GM23338 (cell line): ENCODE results near the gene TECR. TPM values are rescaled to one million over a fixed set of nuclear protein-coding genes. Genes with fewer than 3 reads are reported as not detected.

ENCODE experiments used
- ATAC-seq: fragments of 200-7000 bp; cut with Tn5 transposase; 3 replicates; pipeline ENCODE4 v1.9.1; 2020
- DNase-seq: peaks from one replicate; pipeline ENCODE4 v3.0.0-alpha.2; 2015; ENCODE audit warnings: low spot score
- H2AFZ ChIP-seq: fragments of 200-600 bp; sonication (generic); 2 replicates; pipeline ENCODE4 v1.8.0; 2016; ENCODE audit warnings: antibody characterized with exemption, mild to moderate bottlenecking, moderate library complexity
- H3F3A ChIP-seq: fragments of 200-600 bp; sonication (generic); replicated peaks from 2 replicates; pipeline ENCODE4 v1.8.0; 2017; ENCODE audit warnings: antibody characterized with exemption, mixed run types, low read depth
- H3K27ac ChIP-seq: fragments of 200-600 bp; sonication (generic); 2 replicates; pipeline ENCODE4 v1.6.1; 2016; ENCODE audit warnings: low read depth
- H3K27me3 ChIP-seq: fragments of 200-600 bp; sonication (generic); 2 replicates; pipeline ENCODE4 v1.8.0; 2016; ENCODE audit warnings: mild to moderate bottlenecking, mixed run types, moderate library complexity; ENCODE audit not compliant: insufficient read depth
- H3K36me3 ChIP-seq: fragments of 200-600 bp; sonication (generic); 2 replicates; pipeline ENCODE4 v1.8.0; 2016; ENCODE audit warnings: mild to moderate bottlenecking; ENCODE audit not compliant: insufficient read depth
- H3K4me1 ChIP-seq: fragments of 200-600 bp; sonication (generic); 2 replicates; pipeline ENCODE4 v1.8.0; 2016; ENCODE audit warnings: mild to moderate bottlenecking, moderate library complexity; ENCODE audit not compliant: insufficient read depth
- H3K4me2 ChIP-seq: fragments of 200-600 bp; sonication (generic); 2 replicates; pipeline ENCODE4 v1.7.1; 2017; ENCODE audit warnings: mixed run types
- H3K4me3 ChIP-seq: fragments of 200-600 bp; sonication (generic); 2 replicates; pipeline ENCODE4 v1.6.1; 2016; ENCODE audit warnings: mixed run types
- H3K79me2 ChIP-seq: fragments of 200-600 bp; sonication (generic); replicated peaks from 2 replicates; pipeline ENCODE4 v1.8.0; 2017; ENCODE audit warnings: mild to moderate bottlenecking; ENCODE audit not compliant: insufficient read depth
- H3K9me2 ChIP-seq: fragments of 200-600 bp; sonication (generic); 2 replicates; pipeline ENCODE4 v1.8.0; 2017; ENCODE audit not compliant: insufficient read depth
- H4K20me1 ChIP-seq: fragments of 200-600 bp; sonication (generic); replicated peaks from 2 replicates; pipeline ENCODE4 v1.8.0; 2017; ENCODE audit warnings: mild to moderate bottlenecking; ENCODE audit not compliant: insufficient read depth
- H3K27ac Mint-ChIP-seq: 2 replicates; pipeline ENCODE4 v1.8.0; 2020; ENCODE audit warnings: inconsistent platforms, mild to moderate bottlenecking, moderate library complexity, mixed read lengths
- H3K27me3 Mint-ChIP-seq: 3 replicates; pipeline ENCODE4 v1.8.0; 2022; ENCODE audit warnings: low read depth, mild to moderate bottlenecking, moderate library complexity, mixed read lengths, inconsistent platforms; ENCODE audit not compliant: insufficient read depth, poor library complexity
- H3K36me3 Mint-ChIP-seq: 3 replicates; pipeline ENCODE4 v1.8.0; 2021; ENCODE audit warnings: low read depth, mild to moderate bottlenecking, inconsistent platforms, moderate library complexity, mixed read lengths
- H3K4me1 Mint-ChIP-seq: 3 replicates; pipeline ENCODE4 v1.8.0; 2020; ENCODE audit warnings: mild to moderate bottlenecking, inconsistent platforms, mixed read lengths
- H3K4me3 Mint-ChIP-seq: 3 replicates; pipeline ENCODE4 v1.8.0; 2021; ENCODE audit warnings: moderate library complexity, mild to moderate bottlenecking, inconsistent platforms, mixed read lengths
- H3K9me3 Mint-ChIP-seq: 3 replicates; pipeline ENCODE4 v1.8.0; 2020; ENCODE audit warnings: moderate library complexity, mild to moderate bottlenecking, inconsistent platforms, mixed read lengths
- CREB1 ChIP-seq: fragments of 250-450 bp; sonication (Bioruptor Pico); IDR thresholded peaks from 2 replicates; pipeline ENCODE4 v1.5.0; 2020; ENCODE audit warnings: low read depth, mild to moderate bottlenecking, moderate library complexity
- CTCF ChIP-seq, 2 experiments: fragments of 200-600 bp in 1 of 2; sonication (generic) in 1 of 2; conservative IDR thresholded peaks; 2 replicates each; pipeline versions ENCODE4 v1.5.1 to v1.6.1; 2016 to 2017; ENCODE audit warnings: antibody characterized with exemption in 2 of 2, low read depth in 2 of 2, mild to moderate bottlenecking in 2 of 2, moderate library complexity in 1 of 2
- EZH2 ChIP-seq: fragments of 200-600 bp; sonication (generic); IDR thresholded peaks from one replicate; pipeline ENCODE4 v1.8.0; 2017; ENCODE audit warnings: antibody characterized with exemption, mild to moderate bottlenecking, low read depth; ENCODE audit not compliant: unreplicated experiment
- JUNB ChIP-seq: IDR thresholded peaks from one replicate; pipeline ENCODE4 v1.6.1; 2016; ENCODE audit warnings: antibody characterized with exemption; ENCODE audit not compliant: unreplicated experiment
- NANOG ChIP-seq: IDR thresholded peaks from 2 replicates; pipeline ENCODE4 v1.6.1; 2016; ENCODE audit warnings: antibody characterized with exemption, borderline replicate concordance
- POLR2AphosphoS5 ChIP-seq: IDR thresholded peaks from 2 replicates; pipeline ENCODE4 v1.6.1; 2016; ENCODE audit warnings: antibody characterized with exemption, low read depth
- REST ChIP-seq: IDR thresholded peaks from one replicate; pipeline ENCODE4 v1.6.1; 2018; ENCODE audit warnings: antibody characterized with exemption; ENCODE audit not compliant: unreplicated experiment
- STAT1 ChIP-seq: IDR thresholded peaks from one replicate; pipeline ENCODE4 v1.6.1; 2016; ENCODE audit warnings: antibody characterized with exemption; ENCODE audit not compliant: unreplicated experiment
- ZNF114 ChIP-seq: fragments of 250-450 bp; sonication (Bioruptor Pico); IDR thresholded peaks from 2 replicates; pipeline ENCODE4 v1.5.0; 2020; ENCODE audit warnings: mild to moderate bottlenecking, moderate library complexity
- ZNF331 ChIP-seq: fragments of 250-450 bp; sonication (Bioruptor Pico); IDR thresholded peaks from 2 replicates; pipeline ENCODE4 v1.5.0; 2020; ENCODE audit warnings: low read depth, mild to moderate bottlenecking, moderate library complexity
- polyA plus RNA-seq: library from polyadenylated mRNA; unstranded; fragments of >200 nt; fragmentation: Nextera tagmentation; extraction: Ambion mirVana; gene quantifications from 2 replicates; pipeline ENCODE4 v1.2.1, GENCODE V29; 2016
- total RNA-seq: library from RNA; depleted of rRNA; stranded (reverse); fragments of >200 nt; shearing (Covaris generic); gene quantifications from 2 replicates; pipeline ENCODE4 v1.2.3, GENCODE V29; 2014
- TF ChIP-seq, protein P1 (sequence below): fragments of 250-450 bp; sonication (Bioruptor Pico); IDR thresholded peaks from 2 replicates; pipeline ENCODE4 v1.5.0; 2020; ENCODE audit warnings: mild to moderate bottlenecking, moderate library complexity
- TF ChIP-seq, protein P2 (sequence below): IDR thresholded peaks from 2 replicates; pipeline ENCODE4 v1.6.1; 2016; ENCODE audit warnings: antibody characterized with exemption

TECR gene
- total and polyA plus RNA-seq, 2 experiments from 2014 or later, result 107 to 268 TPM

- H3K9me3 Mint-ChIP-seq, result no peaks in the 10 kb centered on the region
- no peak overlapping the region for H2AFZ ChIP-seq
- TF ChIP-seq ZNF114 (CRISPR knock-in tag) (no peak), EZH2 (no peak), REST (no peak), POLR2AphosphoS5 (no peak), NANOG (no peak), STAT1 (no peak), CREB1 (no peak), JUNB (no peak), CTCF (conservative IDR thresholded peaks at IDR 0.05; ENCODE audit: low read depth in 2 of 2) (no peak), ZNF331 (CRISPR knock-in tag) (no peak)
- TF ChIP-seq, protein P1, sequence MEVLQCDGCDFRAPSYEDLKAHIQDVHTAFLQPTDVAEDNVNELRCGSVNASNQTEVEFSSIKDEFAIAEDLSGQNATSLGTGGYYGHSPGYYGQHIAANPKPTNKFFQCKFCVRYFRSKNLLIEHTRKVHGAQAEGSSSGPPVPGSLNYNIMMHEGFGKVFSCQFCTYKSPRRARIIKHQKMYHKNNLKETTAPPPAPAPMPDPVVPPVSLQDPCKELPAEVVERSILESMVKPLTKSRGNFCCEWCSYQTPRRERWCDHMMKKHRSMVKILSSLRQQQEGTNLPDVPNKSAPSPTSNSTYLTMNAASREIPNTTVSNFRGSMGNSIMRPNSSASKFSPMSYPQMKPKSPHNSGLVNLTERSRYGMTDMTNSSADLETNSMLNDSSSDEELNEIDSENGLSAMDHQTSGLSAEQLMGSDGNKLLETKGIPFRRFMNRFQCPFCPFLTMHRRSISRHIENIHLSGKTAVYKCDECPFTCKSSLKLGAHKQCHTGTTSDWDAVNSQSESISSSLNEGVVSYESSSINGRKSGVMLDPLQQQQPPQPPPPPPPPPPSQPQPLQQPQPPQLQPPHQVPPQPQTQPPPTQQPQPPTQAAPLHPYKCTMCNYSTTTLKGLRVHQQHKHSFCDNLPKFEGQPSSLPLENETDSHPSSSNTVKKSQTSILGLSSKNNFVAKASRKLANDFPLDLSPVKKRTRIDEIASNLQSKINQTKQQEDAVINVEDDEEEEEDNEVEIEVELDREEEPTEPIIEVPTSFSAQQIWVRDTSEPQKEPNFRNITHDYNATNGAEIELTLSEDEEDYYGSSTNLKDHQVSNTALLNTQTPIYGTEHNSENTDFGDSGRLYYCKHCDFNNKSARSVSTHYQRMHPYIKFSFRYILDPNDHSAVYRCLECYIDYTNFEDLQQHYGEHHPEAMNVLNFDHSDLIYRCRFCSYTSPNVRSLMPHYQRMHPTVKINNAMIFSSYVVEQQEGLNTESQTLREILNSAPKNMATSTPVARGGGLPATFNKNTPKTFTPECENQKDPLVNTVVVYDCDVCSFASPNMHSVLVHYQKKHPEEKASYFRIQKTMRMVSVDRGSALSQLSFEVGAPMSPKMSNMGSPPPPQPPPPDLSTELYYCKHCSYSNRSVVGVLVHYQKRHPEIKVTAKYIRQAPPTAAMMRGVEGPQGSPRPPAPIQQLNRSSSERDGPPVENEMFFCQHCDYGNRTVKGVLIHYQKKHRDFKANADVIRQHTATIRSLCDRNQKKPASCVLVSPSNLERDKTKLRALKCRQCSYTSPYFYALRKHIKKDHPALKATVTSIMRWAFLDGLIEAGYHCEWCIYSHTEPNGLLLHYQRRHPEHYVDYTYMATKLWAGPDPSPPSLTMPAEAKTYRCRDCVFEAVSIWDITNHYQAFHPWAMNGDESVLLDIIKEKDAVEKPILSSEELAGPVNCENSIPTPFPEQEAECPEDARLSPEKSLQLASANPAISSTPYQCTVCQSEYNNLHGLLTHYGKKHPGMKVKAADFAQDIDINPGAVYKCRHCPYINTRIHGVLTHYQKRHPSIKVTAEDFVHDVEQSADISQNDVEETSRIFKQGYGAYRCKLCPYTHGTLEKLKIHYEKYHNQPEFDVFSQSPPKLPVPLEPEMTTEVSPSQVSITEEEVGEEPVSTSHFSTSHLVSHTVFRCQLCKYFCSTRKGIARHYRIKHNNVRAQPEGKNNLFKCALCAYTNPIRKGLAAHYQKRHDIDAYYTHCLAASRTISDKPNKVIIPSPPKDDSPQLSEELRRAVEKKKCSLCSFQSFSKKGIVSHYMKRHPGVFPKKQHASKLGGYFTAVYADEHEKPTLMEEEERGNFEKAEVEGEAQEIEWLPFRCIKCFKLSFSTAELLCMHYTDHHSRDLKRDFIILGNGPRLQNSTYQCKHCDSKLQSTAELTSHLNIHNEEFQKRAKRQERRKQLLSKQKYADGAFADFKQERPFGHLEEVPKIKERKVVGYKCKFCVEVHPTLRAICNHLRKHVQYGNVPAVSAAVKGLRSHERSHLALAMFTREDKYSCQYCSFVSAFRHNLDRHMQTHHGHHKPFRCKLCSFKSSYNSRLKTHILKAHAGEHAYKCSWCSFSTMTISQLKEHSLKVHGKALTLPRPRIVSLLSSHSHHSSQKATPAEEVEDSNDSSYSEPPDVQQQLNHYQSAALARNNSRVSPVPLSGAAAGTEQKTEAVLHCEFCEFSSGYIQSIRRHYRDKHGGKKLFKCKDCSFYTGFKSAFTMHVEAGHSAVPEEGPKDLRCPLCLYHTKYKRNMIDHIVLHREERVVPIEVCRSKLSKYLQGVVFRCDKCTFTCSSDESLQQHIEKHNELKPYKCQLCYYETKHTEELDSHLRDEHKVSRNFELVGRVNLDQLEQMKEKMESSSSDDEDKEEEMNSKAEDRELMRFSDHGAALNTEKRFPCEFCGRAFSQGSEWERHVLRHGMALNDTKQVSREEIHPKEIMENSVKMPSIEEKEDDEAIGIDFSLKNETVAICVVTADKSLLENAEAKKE (CRISPR knock-in tag), result no peak
- TF ChIP-seq, protein P2, sequence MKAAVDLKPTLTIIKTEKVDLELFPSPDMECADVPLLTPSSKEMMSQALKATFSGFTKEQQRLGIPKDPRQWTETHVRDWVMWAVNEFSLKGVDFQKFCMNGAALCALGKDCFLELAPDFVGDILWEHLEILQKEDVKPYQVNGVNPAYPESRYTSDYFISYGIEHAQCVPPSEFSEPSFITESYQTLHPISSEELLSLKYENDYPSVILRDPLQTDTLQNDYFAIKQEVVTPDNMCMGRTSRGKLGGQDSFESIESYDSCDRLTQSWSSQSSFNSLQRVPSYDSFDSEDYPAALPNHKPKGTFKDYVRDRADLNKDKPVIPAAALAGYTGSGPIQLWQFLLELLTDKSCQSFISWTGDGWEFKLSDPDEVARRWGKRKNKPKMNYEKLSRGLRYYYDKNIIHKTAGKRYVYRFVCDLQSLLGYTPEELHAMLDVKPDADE, result no peak
- H3K4me1 ChIP-seq, result peaks cover 46% of the 10 kb centered on the region
- H3K36me3 Mint-ChIP-seq, result peaks cover 3% of the 10 kb centered on the region; the same call in 1 of the 3 replicates
- H3K27ac Mint-ChIP-seq, result peak overlapping the region; percentile 93
- peaks cover 8% of the 10 kb centered on the region; the same call in 1 of the 2 replicates for H3F3A ChIP-seq
- peaks cover 42% of the 10 kb centered on the region for H3K4me1 Mint-ChIP-seq
- no peaks in the 10 kb centered on the region for H3K27me3 ChIP-seq
- H3K27ac ChIP-seq, result peak overlapping the region; percentile 80; the same call in 1 of the 2 replicates
- H4K20me1 ChIP-seq, result peaks cover 4% of the 10 kb centered on the region
- H3K4me3 Mint-ChIP-seq, result no peak overlapping the region
- ATAC-seq, result no peak
- H3K36me3 ChIP-seq, result no peaks in the 10 kb centered on the region; the same call in 1 of the 2 replicates
- no peaks in the 10 kb centered on the region for H3K9me2 ChIP-seq
- H3K4me3 ChIP-seq, result no peak overlapping the region
- H3K27me3 Mint-ChIP-seq, result peaks cover 21% of the 10 kb centered on the region
- H3K79me2 ChIP-seq, result peaks cover 47% of the 10 kb centered on the region
- no peak overlapping the region for H3K4me2 ChIP-seq
- DNase-seq, result no peak
Measured at GRCh38 chr19:14560776-14561108, 31.3 kb downstream of the TECR start.
